A673 (cell line): Measurements from ENCODE around the gene ATG10. TPM values are rescaled to one million over a fixed set of nuclear protein-coding genes. Genes with fewer than 3 reads are reported as not detected.

ENCODE experiments used
- BruUV-seq: library from RNA; stranded (reverse); fragments of 400-500 nt; replicated peaks from 2 replicates; lab custom pipeline; 2021; lab: Mats Ljungman, UMichigan
- CTCF ChIA-PET: fragments of 300-600 bp; sonication (Branson Sonifier 250); formaldehyde crosslinking; loops from one replicate; lab custom pipeline; 2022; ENCODE audit warnings: antibody characterized with exemption; lab: Charles Lee
- POLR2A ChIA-PET: fragments of 300-600 bp; sonication (Branson Sonifier 250); formaldehyde crosslinking; loops from one replicate; lab custom pipeline; 2022; ENCODE audit warnings: antibody characterized with exemption; ENCODE audit not compliant: low non-redundant PET; lab: Charles Lee
- DNase-seq: peaks from one replicate; pipeline ENCODE4 v3.0.0-alpha.2; 2015; ENCODE audit warnings: low spot score
- H3K27ac ChIP-seq: fragments of 200-600 bp; sonication (generic); 2 replicates; pipeline ENCODE4 v1.5.1; 2016; ENCODE audit warnings: mixed run types, low read depth, mild to moderate bottlenecking, mixed read lengths, antibody characterized with exemption, low read length; ENCODE audit not compliant: poor library complexity, severe bottlenecking
- H3K27me3 ChIP-seq: fragments of 200-600 bp; sonication (generic); replicated peaks from 2 replicates; pipeline ENCODE4 v1.6.1; 2017; ENCODE audit warnings: mixed run types, low read depth, mild to moderate bottlenecking, mixed read lengths, antibody characterized with exemption, low read length; ENCODE audit not compliant: insufficient read depth, poor library complexity
- H3K36me3 ChIP-seq: fragments of 200-600 bp; sonication (generic); 2 replicates; pipeline ENCODE4 v1.6.1; 2016; ENCODE audit warnings: mixed run types, mild to moderate bottlenecking, mixed read lengths, antibody characterized with exemption, low read length; ENCODE audit not compliant: insufficient read depth, poor library complexity, severe bottlenecking
- H3K4me1 ChIP-seq: fragments of 200-600 bp; sonication (generic); 2 replicates; pipeline ENCODE4 v1.6.1; 2017; ENCODE audit warnings: mixed run types, mild to moderate bottlenecking, mixed read lengths, antibody characterized with exemption, low read length; ENCODE audit not compliant: insufficient read depth, poor library complexity, severe bottlenecking
- H3K4me3 ChIP-seq: fragments of 200-600 bp; sonication (generic); 2 replicates; pipeline ENCODE4 v1.5.1; 2016; ENCODE audit warnings: low read depth, mixed run types, mild to moderate bottlenecking, mixed read lengths, low read length; ENCODE audit not compliant: poor library complexity, severe bottlenecking
- H3K9me3 ChIP-seq: fragments of 200-600 bp; sonication (generic); 2 replicates; pipeline ENCODE4 v1.6.1; 2016; ENCODE audit warnings: mixed run types, low read depth, mild to moderate bottlenecking, mixed read lengths, antibody characterized with exemption, low read length; ENCODE audit not compliant: poor library complexity, severe bottlenecking
- CTCF ChIP-seq: fragments of 300-800, 200-600 bp; sonication (generic); conservative IDR thresholded peaks from 2 replicates; pipeline ENCODE4 v1.5.1; 2017; ENCODE audit warnings: low read depth, mild to moderate bottlenecking, antibody characterized with exemption, low read length, moderate library complexity, mixed read lengths
- EZH2 ChIP-seq: fragments of 200-600 bp; sonication (generic); IDR thresholded peaks from 2 replicates; pipeline ENCODE4 v1.6.1; 2017; ENCODE audit warnings: borderline replicate concordance, low read depth, mild to moderate bottlenecking, mixed read lengths, antibody characterized with exemption, low read length; ENCODE audit not compliant: poor library complexity, severe bottlenecking
- intact Hi-C: fragments of 100-400 bp; cut with micrococcal nuclease; formaldehyde crosslinking; loops from one replicate; pipeline ENCODE4 v1.10.0; 2022; ENCODE audit not compliant: unreplicated experiment
- total RNA-seq: library from RNA; stranded (reverse); gene quantifications from 2 replicates; pipeline ENCODE4 v1.2.3, GENCODE V29; 2021

Gene ATG10
- total RNA-seq, 1 experiment from 2014 or later: 17.1 TPM

- no peak for TF ChIP-seq CTCF
- no peak for TF ChIP-seq EZH2
- intact Hi-C loops: loop anchor here (5.0 kb wide), 1 partner anchor 198 kb away; no protein-coding TSS in a partner anchor
- Histone ChIP-seq H3K27ac (no peak overlapping the region), H3K4me1 (peaks cover 10% of the 10 kb centered on the region), H3K9me3 (no peaks in the 10 kb centered on the region), H3K4me3 (no peak overlapping the region), H3K36me3 (no peaks in the 10 kb centered on the region), H3K27me3 (no peaks in the 10 kb centered on the region)
- CTCF ChIA-PET: no interaction called here
- DNase-seq: no peak
- POLR2A ChIA-PET: no interaction called here
- BruUV-seq: no TSS peak
Observed at GRCh38 chr5:81969226-81969625, 2.6 kb upstream of the ATG10 start.

GRCh38 chr5:81969912-81970311 lies 1.9 kb upstream of the ATG10 start:
- Histone ChIP-seq H3K4me3 (no peak overlapping the region), H3K4me1 (peaks cover 10% of the 10 kb centered on the region), H3K27ac (no peak overlapping the region), H3K27me3 (no peaks in the 10 kb centered on the region), H3K36me3 (no peaks in the 10 kb centered on the region), H3K9me3 (no peaks in the 10 kb centered on the region)
- intact Hi-C loops: loop anchor here (2.0 to 5.0 kb wide), 4 partner anchors 118 to 219 kb away; partner anchors contain the start of gene SSBP2
- ChIA-PET POLR2A (no interaction called here), CTCF (no interaction called here)
- no peak for DNase-seq
- TF ChIP-seq EZH2 (no peak), CTCF (no peak)
- no TSS peak for BruUV-seq

- no peak for TF ChIP-seq EZH2
- no peak for TF ChIP-seq CTCF
- intact Hi-C loops: loop anchor here (2.0 to 5.0 kb wide), 3 partner anchors 119 to 220 kb away; partner anchors contain the start of gene SSBP2
- ChIA-PET POLR2A (no interaction called here), CTCF (no interaction called here)
- no peaks in the 10 kb centered on the region for H3K9me3 ChIP-seq
- H3K4me3 ChIP-seq: peak overlapping the region; percentile 81
- H3K36me3 ChIP-seq: no peaks in the 10 kb centered on the region
- H3K27me3 ChIP-seq: no peaks in the 10 kb centered on the region
- DNase-seq: peak; percentile 19
- no TSS peak for BruUV-seq
- H3K27ac ChIP-seq: peak overlapping the region; percentile 99
- peaks cover 10% of the 10 kb centered on the region for H3K4me1 ChIP-seq
Observed at GRCh38 chr5:81971111-81971711, 612 bp upstream of the ATG10 start.
